UCSD-AML1 (cell line): Measurements from ENCODE around the gene MED9.

Source experiments
- DNase-seq: peaks from one replicate; lab custom pipeline; 2025; ENCODE audit not compliant: unreplicated experiment; lab: John Stamatoyannopoulos, UW

MED9 gene

GRCh38 chr17:17514993-17515933, 38.5 kb downstream of the MED9 start:
- no peak for DNase-seq

GRCh38 chr17:17515934-17516930, 39.4 kb downstream of the MED9 start:
- DNase-seq, result no peak

- DNase-seq, result no peak
Measured at GRCh38 chr17:17516941-17517720, 40.3 kb downstream of the MED9 start.

- DNase-seq, result no peak
Measured at GRCh38 chr17:17518014-17518413, 41.2 kb downstream of the MED9 start.

GRCh38 chr17:17518951-17519350, 42.2 kb downstream of the MED9 start:
- DNase-seq, result no peak

GRCh38 chr17:17519886-17520285, 43.1 kb downstream of the MED9 start:
- no peak for DNase-seq

GRCh38 chr17:17520599-17521232, 43.9 kb downstream of the MED9 start:
- DNase-seq, result no peak

GRCh38 chr17:17523001-17523730, 46.4 kb downstream of the MED9 start:
- DNase-seq, result peak; percentile 65

- no peak for DNase-seq
Measured at GRCh38 chr17:17523731-17524490, 47.1 kb downstream of the MED9 start.

- peak; percentile 25 for DNase-seq
Measured at GRCh38 chr17:17525311-17525710, 48.5 kb downstream of the MED9 start.

GRCh38 chr17:17525956-17526355, 49.2 kb downstream of the MED9 start:
- DNase-seq, result no peak

GRCh38 chr17:17526369-17526768, 49.6 kb downstream of the MED9 start:
- no peak for DNase-seq

GRCh38 chr17:17527534-17527933, 50.7 kb downstream of the MED9 start:
- DNase-seq, result no peak

GRCh38 chr17:17527956-17528500, 51.2 kb downstream of the MED9 start:
- no peak for DNase-seq

GRCh38 chr17:17528696-17529652, 52.2 kb downstream of the MED9 start:
- DNase-seq, result no peak

- DNase-seq, result no peak
Measured at GRCh38 chr17:17531156-17531555, 54.4 kb downstream of the MED9 start.

- no peak for DNase-seq
Measured at GRCh38 chr17:17532991-17533390, 56.2 kb downstream of the MED9 start.
